ENCODE measurements around the gene LRRC63.

The LRRC63 gene

GRCh38 chr13:46324976-46325375 lies 113.2 kb downstream of the LRRC63 start:
- no peak for DNase-seq (ENCODE audit: low read depth)
- no peak overlapping the region for H3K4me3 ChIP-seq (ENCODE audit: low read depth, low read length)
- TF ChIP-seq CTCF (IDR thresholded peaks at IDR 0.05; ENCODE audit: control insufficient read depth, extremely low read depth, insufficient read depth) = no peak
